H54 (cell line): ENCODE results near the gene UPK1A.
A peak's percentile ranks its signal among the peaks of the same experiment; 100 is the strongest.

Experiments used
- DNase-seq: peaks from one replicate; pipeline ENCODE4 v3.0.0; 2011; ENCODE audit warnings: low spot score, mixed read lengths; ENCODE audit not compliant: insufficient read length
- FAIRE-seq: peaks from 3 replicates; lab custom pipeline; 2011; peaks lifted over from hg19 to GRCh38; lab: Jason Lieb, UNC
- POLR2A ChIP-seq: IDR thresholded peaks from 2 replicates; pipeline ENCODE4 v1.6.1; 2011; ENCODE audit warnings: low read depth, mild to moderate bottlenecking, low read length

The UPK1A gene

DNA sequence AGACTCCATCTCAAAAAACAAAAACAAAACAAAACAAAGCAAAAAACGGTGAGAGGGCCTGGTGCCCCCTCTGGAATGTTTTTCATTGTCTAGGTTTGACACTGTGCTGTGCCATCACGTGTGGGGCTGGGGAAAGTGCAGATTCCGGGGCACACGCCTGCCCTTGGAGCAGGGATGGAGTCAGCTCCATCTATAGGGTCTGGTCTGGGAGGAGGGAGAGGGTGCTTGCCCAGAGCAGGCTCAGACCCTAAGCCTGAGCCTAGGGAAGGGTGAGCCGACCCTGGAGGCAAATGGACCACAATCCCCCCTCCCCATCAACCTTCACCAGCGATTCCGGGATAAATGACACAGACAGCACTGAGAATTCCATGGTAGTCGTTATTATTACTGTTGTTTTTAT, 27.1 kb downstream of the UPK1A start:
- DNase-seq: no peak
- FAIRE-seq: no peak

GRCh38 chr19:35693835-35694599, 27.7 kb downstream of the UPK1A start:
- TF ChIP-seq POLR2A: no peak
- peak; percentile 93 for DNase-seq
- peak; percentile 92 for FAIRE-seq

More for the DNA sequence above, 27.1 kb downstream of the UPK1A start:
- no peak for TF ChIP-seq POLR2A

GRCh38 chr19:35695895-35696422, 29.6 kb downstream of the UPK1A start:
- TF ChIP-seq POLR2A: no peak
- FAIRE-seq (no peak), DNase-seq (no peak)

DNA sequence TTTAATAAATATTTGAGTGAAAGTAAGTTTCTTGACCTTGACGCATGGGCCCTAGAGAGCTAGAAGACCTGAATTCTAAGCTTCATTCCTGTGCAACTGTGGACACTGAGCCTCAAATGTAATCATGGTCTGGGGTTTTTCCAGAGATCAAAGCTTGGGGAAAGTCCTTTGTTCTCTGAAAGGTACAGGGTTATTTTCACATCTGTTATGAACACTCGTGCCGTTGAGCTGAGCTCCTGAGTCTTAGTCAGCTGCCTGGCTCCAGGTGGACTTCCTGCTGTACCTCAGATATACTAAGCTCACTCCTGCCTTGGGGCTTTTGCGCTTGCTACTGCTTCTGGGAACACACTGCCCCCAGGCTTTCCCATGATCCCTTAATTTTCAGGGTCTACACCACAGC, 30.5 kb downstream of the UPK1A start:
- no peak for DNase-seq
- TF ChIP-seq POLR2A: no peak
- FAIRE-seq: no peak

- FAIRE-seq (peak; percentile 53), DNase-seq (peak; percentile 99)
- peak; percentile 57 for TF ChIP-seq POLR2A
Observed at GRCh38 chr19:35702223-35703012, 36.1 kb downstream of the UPK1A start.

DNA sequence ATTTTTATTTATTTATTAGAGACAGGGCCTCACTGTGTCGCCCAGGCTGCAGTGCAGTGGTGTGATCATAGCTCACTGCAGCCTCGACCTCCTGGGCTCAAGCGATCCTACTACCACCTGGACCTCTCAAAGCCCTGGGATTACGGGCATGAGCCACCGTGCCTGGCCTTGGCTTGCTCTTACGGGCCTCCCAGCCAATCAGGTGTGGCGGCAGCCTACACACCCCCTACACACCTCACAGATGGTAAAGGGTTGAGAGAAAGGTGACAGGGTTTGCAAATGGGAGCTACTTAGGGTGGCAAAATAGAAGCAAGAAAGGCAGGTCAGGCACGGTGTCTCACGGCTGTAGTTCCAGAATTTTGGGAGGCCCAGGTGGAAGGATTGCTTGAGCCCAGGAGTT, 37.0 kb downstream of the UPK1A start:
- no peak for DNase-seq
- no peak for TF ChIP-seq POLR2A
- no peak for FAIRE-seq

DNA sequence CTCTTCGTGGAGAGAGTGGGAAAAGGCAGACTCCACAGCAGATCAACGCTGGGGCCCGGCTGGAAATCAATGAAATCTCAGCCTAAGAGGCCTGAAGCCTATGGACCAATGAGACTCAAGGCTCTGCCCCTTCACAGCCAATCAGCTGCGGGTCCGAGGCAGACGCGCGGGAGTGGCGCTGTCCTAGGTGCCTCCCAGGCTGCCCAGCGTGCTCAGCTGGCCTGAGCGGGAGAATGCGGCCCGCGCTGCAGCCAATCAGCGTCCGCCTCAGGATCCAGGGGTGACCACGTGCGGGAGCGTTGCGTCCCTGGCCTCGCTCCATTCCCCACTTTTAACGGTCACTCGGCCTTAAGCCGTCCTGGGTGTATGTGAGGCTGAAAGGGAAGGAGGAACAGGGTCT, 37.9 kb downstream of the UPK1A start, which contains the start of gene ZBTB32:
TSS of gene ZBTB32 (plus strand) at position 341 of the 400 bp plus-strand sequence. CDS start 10,069 bp downstream, outside the sequence.
- DNase-seq (no peak), FAIRE-seq (no peak)
- TF ChIP-seq POLR2A: no peak

GRCh38 chr19:35708391-35708790, 42.1 kb downstream of the UPK1A start:
- no peak for FAIRE-seq
- DNase-seq: no peak
- no peak for TF ChIP-seq POLR2A

GRCh38 chr19:35710784-35711723, 44.7 kb downstream of the UPK1A start:
- DNase-seq (no peak), FAIRE-seq (no peak)
- no peak for TF ChIP-seq POLR2A

GRCh38 chr19:35712567-35713505, 46.5 kb downstream of the UPK1A start:
- TF ChIP-seq POLR2A: no peak

GRCh38 chr19:35713506-35713850, 47.2 kb downstream of the UPK1A start:
- no peak for FAIRE-seq
- TF ChIP-seq POLR2A: no peak
- no peak for DNase-seq

More at GRCh38 chr19:35712567-35713505, 46.5 kb downstream of the UPK1A start:
- FAIRE-seq: no peak
- DNase-seq: no peak

DNA sequence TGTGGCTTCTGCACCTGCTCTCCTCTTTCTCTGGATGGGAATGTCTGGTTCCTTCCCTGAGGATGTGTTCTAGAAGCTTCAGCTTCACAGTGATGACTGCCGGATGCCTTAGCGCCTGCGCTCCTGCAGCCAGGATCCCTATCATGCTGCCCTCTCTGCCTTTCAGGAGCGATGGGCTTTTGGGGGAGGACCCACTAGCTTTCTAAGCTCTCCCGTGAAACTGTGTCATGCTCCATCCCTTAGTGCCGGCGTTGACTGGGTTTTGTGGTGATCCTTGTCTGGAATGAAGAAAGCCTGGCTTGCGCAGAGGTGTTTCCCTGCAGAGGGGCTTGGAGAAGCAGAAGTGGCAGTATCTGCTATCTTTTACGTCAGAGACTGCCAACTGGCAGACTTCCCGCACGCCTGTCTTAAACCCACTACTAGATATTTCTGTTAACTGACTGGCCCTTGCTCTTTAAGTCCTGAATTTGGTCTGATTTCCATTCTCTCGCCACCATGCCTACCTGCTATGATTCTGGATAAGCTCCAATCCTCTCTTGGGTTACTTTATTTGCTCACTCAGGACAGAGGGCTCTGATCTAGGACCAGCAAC, 47.7 kb downstream of the UPK1A start:
- FAIRE-seq (no peak), DNase-seq (no peak)
- no peak for TF ChIP-seq POLR2A
